Loucy (cell line): ENCODE measurements around the gene YIF1A.

Source experiments
- H2AFZ ChIP-seq: fragments of 200-600 bp; sonication (generic); 2 replicates; pipeline ENCODE4 v1.6.0; 2016; ENCODE audit warnings: antibody characterized with exemption, mild to moderate bottlenecking, low read length, moderate library complexity
- H3F3A ChIP-seq: fragments of 200-600 bp; 2 replicates; pipeline ENCODE4 v1.6.0; 2016; ENCODE audit warnings: antibody characterized with exemption, low read depth, mild to moderate bottlenecking
- H3K27me3 ChIP-seq: fragments of 200-600 bp; sonication (generic); 2 replicates; pipeline ENCODE4 v1.6.1; 2014; ENCODE audit warnings: low read length, mild to moderate bottlenecking; ENCODE audit not compliant: insufficient read depth, poor library complexity, severe bottlenecking
- H3K36me3 ChIP-seq: fragments of 200-600 bp; sonication (generic); 2 replicates; pipeline ENCODE4 v1.6.1; 2016; ENCODE audit warnings: low read length; ENCODE audit not compliant: insufficient read depth
- H3K4me1 ChIP-seq: fragments of 200-600 bp; sonication (generic); 2 replicates; pipeline ENCODE4 v1.5.1; 2014; ENCODE audit warnings: low read length, mild to moderate bottlenecking; ENCODE audit not compliant: insufficient read depth, poor library complexity, severe bottlenecking
- H3K4me2 ChIP-seq: fragments of 200-600 bp; sonication (generic); 2 replicates; pipeline ENCODE4 v1.6.0; 2014; ENCODE audit warnings: antibody characterized with exemption, low read length, low read depth, mild to moderate bottlenecking; ENCODE audit not compliant: poor library complexity, severe bottlenecking
- H3K4me3 ChIP-seq: fragments of 200-600 bp; sonication (generic); 2 replicates; pipeline ENCODE4 v1.5.1; 2014; ENCODE audit warnings: low read length, mild to moderate bottlenecking, mixed read lengths; ENCODE audit not compliant: poor library complexity, severe bottlenecking
- H3K79me2 ChIP-seq: fragments of 200-600 bp; sonication (generic); 2 replicates; pipeline ENCODE4 v1.6.1; 2014; ENCODE audit warnings: low read length; ENCODE audit not compliant: insufficient read depth
- H3K9ac ChIP-seq: fragments of 200-600 bp; sonication (generic); 2 replicates; pipeline ENCODE4 v1.6.0; 2014; ENCODE audit warnings: mild to moderate bottlenecking, low read depth, low read length, moderate library complexity; ENCODE audit not compliant: poor library complexity, severe bottlenecking
- H3K9me2 ChIP-seq: fragments of 200-600 bp; sonication (generic); replicated peaks from 2 replicates; pipeline ENCODE4 v1.6.1; 2016; ENCODE audit warnings: low read depth, low read length, mixed read lengths
- H3K9me3 ChIP-seq: fragments of 200-600 bp; sonication (generic); 2 replicates; pipeline ENCODE4 v1.6.1; 2014; ENCODE audit warnings: mild to moderate bottlenecking, antibody characterized with exemption, low read length, low read depth; ENCODE audit not compliant: insufficient read depth
- H4K20me1 ChIP-seq: fragments of 200-600 bp; sonication (generic); 2 replicates; pipeline ENCODE4 v1.6.0; 2014; ENCODE audit warnings: antibody characterized with exemption, low read length, mild to moderate bottlenecking; ENCODE audit not compliant: insufficient read depth, poor library complexity, severe bottlenecking
- EZH2phosphoT487 ChIP-seq: fragments of 200-600 bp; IDR thresholded peaks from 2 replicates; pipeline ENCODE4 v1.6.1; 2018; ENCODE audit warnings: antibody characterized with exemption, mild to moderate bottlenecking, moderate library complexity, borderline replicate concordance
- TF ChIP-seq, protein P1 (sequence below): fragments of 200-600 bp; sonication (generic); conservative IDR thresholded peaks from 2 replicates; pipeline ENCODE4 v1.5.1; 2014; ENCODE audit warnings: mild to moderate bottlenecking, antibody characterized with exemption, low read length

Gene YIF1A

DNA sequence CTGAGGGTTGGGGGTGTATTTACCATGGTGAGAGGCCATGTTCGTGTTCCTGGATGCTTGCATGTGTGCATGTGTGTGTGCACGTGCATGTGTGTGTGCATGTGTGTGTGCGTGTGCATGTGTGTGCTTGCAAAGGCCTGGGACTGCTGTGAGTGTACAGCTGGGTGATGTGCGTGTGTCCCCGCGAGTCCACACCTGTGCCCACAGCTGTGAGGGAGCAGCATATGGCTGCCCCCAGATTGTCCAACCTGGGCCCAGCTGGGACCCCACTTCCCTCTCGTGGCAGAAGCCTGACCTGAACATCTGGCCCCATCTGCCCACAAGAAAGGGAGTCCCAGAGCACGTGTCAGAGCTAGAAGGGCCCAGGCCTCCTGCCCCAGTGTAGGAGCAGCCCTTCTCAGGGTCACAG lies 36.3 kb upstream of the YIF1A start:
- peak overlapping the region; percentile 50 for H3K9ac ChIP-seq

DNA sequence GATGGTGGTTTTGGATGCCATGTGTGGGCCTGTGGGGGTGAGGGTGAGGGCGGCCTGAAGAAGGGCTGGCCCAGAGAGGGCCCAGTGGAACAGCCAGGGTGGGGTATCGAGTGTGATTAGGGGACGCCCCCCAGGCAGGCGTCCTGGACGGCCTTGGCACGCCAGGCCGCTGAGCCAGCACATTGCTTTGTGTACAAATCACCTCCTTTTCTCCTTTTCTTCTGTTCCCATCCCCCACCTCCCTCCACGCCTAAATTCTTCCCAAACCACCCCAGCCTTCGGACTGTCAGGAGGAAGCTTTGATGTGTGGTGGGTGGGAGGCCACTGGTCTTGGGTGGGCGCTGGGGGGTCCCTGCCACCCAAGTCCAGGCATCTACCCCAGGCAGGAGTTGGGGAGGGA lies 35.7 kb upstream of the YIF1A start:
- Histone ChIP-seq H3F3A (no peaks in the 10 kb centered on the region), H4K20me1 (no peaks in the 10 kb centered on the region), H3K27me3 (no peaks in the 10 kb centered on the region), H3K4me2 (no peak overlapping the region), H3K79me2 (no peaks in the 10 kb centered on the region), H3K9me2 (no peaks in the 10 kb centered on the region), H3K9me3 (no peaks in the 10 kb centered on the region), H3K4me3 (no peak overlapping the region), H3K36me3 (no peaks in the 10 kb centered on the region), H3K9ac (no peak overlapping the region), H2AFZ (no peak overlapping the region), H3K4me1 (peaks cover 31% of the 10 kb centered on the region)
- TF ChIP-seq, protein P1, sequence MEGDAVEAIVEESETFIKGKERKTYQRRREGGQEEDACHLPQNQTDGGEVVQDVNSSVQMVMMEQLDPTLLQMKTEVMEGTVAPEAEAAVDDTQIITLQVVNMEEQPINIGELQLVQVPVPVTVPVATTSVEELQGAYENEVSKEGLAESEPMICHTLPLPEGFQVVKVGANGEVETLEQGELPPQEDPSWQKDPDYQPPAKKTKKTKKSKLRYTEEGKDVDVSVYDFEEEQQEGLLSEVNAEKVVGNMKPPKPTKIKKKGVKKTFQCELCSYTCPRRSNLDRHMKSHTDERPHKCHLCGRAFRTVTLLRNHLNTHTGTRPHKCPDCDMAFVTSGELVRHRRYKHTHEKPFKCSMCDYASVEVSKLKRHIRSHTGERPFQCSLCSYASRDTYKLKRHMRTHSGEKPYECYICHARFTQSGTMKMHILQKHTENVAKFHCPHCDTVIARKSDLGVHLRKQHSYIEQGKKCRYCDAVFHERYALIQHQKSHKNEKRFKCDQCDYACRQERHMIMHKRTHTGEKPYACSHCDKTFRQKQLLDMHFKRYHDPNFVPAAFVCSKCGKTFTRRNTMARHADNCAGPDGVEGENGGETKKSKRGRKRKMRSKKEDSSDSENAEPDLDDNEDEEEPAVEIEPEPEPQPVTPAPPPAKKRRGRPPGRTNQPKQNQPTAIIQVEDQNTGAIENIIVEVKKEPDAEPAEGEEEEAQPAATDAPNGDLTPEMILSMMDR: no peak

More for the DNA sequence above, 36.3 kb upstream of the YIF1A start:
- no peaks in the 10 kb centered on the region for H4K20me1 ChIP-seq
- no peaks in the 10 kb centered on the region for H3K36me3 ChIP-seq
- H3K4me2 ChIP-seq: peak overlapping the region; percentile 49
- H3K79me2 ChIP-seq: no peaks in the 10 kb centered on the region
- no peaks in the 10 kb centered on the region for H3K9me2 ChIP-seq
- H3F3A ChIP-seq: no peaks in the 10 kb centered on the region
- H3K4me1 ChIP-seq: peaks cover 31% of the 10 kb centered on the region
- no peak overlapping the region for H2AFZ ChIP-seq
- TF ChIP-seq, protein P1: no peak
- TF ChIP-seq EZH2phosphoT487: no peak
- H3K27me3 ChIP-seq: no peaks in the 10 kb centered on the region
- no peaks in the 10 kb centered on the region for H3K9me3 ChIP-seq
- H3K4me3 ChIP-seq: no peak overlapping the region

DNA sequence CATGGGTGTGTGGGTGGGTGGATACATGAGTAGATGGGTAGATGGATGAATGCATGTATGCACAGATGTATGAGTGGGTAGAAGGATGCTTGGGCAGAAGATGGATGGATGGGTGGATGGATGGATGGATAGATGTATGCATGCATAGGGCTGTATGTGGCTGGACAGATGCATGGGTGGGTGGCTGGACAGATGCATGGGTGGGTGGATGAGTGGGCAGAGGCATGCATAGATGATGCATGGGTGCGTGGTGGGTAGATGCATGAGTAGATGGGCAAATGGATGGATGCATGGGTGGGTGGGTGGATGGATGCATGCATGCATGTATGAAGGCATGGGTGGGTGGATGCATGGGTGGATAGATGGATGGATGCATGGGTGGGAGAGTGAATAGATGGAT lies 34.7 kb upstream of the YIF1A start:
- no peaks in the 10 kb centered on the region for H3K9me3 ChIP-seq
- H2AFZ ChIP-seq: no peak overlapping the region
- no peak overlapping the region for H3K4me2 ChIP-seq
- H3K9ac ChIP-seq: no peak overlapping the region
- no peak for TF ChIP-seq EZH2phosphoT487
- TF ChIP-seq, protein P1: no peak
- H4K20me1 ChIP-seq: no peaks in the 10 kb centered on the region
- H3F3A ChIP-seq: no peaks in the 10 kb centered on the region
- no peaks in the 10 kb centered on the region for H3K27me3 ChIP-seq
- peaks cover 37% of the 10 kb centered on the region for H3K4me1 ChIP-seq
- H3K79me2 ChIP-seq: no peaks in the 10 kb centered on the region
- no peak overlapping the region for H3K4me3 ChIP-seq
- no peaks in the 10 kb centered on the region for H3K9me2 ChIP-seq
- H3K36me3 ChIP-seq: no peaks in the 10 kb centered on the region
